KMS-11 (cell line): ENCODE results near the gene SYCP1.
"Not testable (repeated sequence)": the region's sequence is repeated elsewhere in the genome, so short reads cannot be mapped to it uniquely, and the experiment has no call there.

Source experiments
- H2AFZ ChIP-seq: fragments of 200-600 bp; sonication (generic); 2 replicates; pipeline ENCODE4 v1.6.1; 2016; ENCODE audit warnings: antibody characterized with exemption, mixed run types, low read depth
- H3K27ac ChIP-seq: fragments of 200-600 bp; sonication (generic); 2 replicates; pipeline ENCODE4 v1.6.1; 2016; ENCODE audit warnings: mild to moderate bottlenecking, mixed run types
- H3K27me3 ChIP-seq: fragments of 200-600 bp; sonication (generic); 2 replicates; pipeline ENCODE4 v1.6.1; 2017; ENCODE audit warnings: mild to moderate bottlenecking, low read depth, mixed run types, moderate library complexity; ENCODE audit not compliant: insufficient read depth
- H3K36me3 ChIP-seq: fragments of 200-600 bp; sonication (generic); 2 replicates; pipeline ENCODE4 v1.6.1; 2017; ENCODE audit warnings: mild to moderate bottlenecking, mixed run types; ENCODE audit not compliant: insufficient read depth
- H3K4me1 ChIP-seq: fragments of 200-600 bp; sonication (generic); 2 replicates; pipeline ENCODE4 v1.6.1; 2016; ENCODE audit warnings: mild to moderate bottlenecking, low read depth, mixed run types; ENCODE audit not compliant: poor library complexity, severe bottlenecking
- H3K4me2 ChIP-seq: fragments of 200-600 bp; sonication (generic); 2 replicates; pipeline ENCODE4 v1.7.0; 2016; ENCODE audit warnings: mild to moderate bottlenecking, mixed run types
- H3K4me3 ChIP-seq: fragments of 200-600 bp; sonication (generic); IDR thresholded peaks from 2 replicates; pipeline ENCODE4 v1.6.1; 2017; ENCODE audit warnings: low read depth, low read length, mixed read lengths; ENCODE audit not compliant: insufficient read depth
- H3K79me2 ChIP-seq: fragments of 200-600 bp; sonication (generic); 2 replicates; pipeline ENCODE4 v1.6.1; 2016; ENCODE audit warnings: low read depth, mixed run types; ENCODE audit not compliant: insufficient read depth
- H3K9ac ChIP-seq: fragments of 200-600 bp; sonication (generic); 2 replicates; pipeline ENCODE4 v1.6.1; 2016; ENCODE audit warnings: mild to moderate bottlenecking, mixed run types
- H4K20me1 ChIP-seq: fragments of 200-600 bp; sonication (generic); 2 replicates; pipeline ENCODE4 v1.6.1; 2016; ENCODE audit warnings: mild to moderate bottlenecking, mixed run types; ENCODE audit not compliant: insufficient read depth
- TF ChIP-seq, protein P1 (sequence below): fragments of 200-600 bp; sonication (generic); conservative IDR thresholded peaks from 2 replicates; pipeline ENCODE4 v1.6.1; 2017; ENCODE audit warnings: low read depth, mild to moderate bottlenecking, antibody characterized with exemption, low read length, moderate library complexity, mixed read lengths

SYCP1 gene

DNA sequence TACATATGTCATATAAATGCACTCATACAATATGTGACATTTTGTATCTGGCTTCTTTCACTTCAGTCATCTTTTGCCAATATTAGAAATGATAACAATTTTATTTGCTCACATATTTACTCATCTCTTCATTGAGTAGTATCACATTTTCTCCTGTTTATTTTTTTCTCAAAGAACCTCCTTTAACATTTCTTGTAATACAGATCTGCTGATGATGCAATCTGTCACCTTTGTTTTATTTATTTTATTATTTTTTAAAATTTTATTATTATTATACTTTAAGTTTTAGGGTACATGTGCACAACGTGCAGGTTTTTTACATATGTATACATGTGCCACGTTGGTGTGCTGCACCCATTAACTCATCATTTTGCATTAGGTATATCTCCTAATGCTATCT lies 159.1 kb downstream of the SYCP1 start:
- H3K4me3 ChIP-seq, result no peak overlapping the region
- TF ChIP-seq, protein P1, sequence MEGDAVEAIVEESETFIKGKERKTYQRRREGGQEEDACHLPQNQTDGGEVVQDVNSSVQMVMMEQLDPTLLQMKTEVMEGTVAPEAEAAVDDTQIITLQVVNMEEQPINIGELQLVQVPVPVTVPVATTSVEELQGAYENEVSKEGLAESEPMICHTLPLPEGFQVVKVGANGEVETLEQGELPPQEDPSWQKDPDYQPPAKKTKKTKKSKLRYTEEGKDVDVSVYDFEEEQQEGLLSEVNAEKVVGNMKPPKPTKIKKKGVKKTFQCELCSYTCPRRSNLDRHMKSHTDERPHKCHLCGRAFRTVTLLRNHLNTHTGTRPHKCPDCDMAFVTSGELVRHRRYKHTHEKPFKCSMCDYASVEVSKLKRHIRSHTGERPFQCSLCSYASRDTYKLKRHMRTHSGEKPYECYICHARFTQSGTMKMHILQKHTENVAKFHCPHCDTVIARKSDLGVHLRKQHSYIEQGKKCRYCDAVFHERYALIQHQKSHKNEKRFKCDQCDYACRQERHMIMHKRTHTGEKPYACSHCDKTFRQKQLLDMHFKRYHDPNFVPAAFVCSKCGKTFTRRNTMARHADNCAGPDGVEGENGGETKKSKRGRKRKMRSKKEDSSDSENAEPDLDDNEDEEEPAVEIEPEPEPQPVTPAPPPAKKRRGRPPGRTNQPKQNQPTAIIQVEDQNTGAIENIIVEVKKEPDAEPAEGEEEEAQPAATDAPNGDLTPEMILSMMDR, result no peak

DNA sequence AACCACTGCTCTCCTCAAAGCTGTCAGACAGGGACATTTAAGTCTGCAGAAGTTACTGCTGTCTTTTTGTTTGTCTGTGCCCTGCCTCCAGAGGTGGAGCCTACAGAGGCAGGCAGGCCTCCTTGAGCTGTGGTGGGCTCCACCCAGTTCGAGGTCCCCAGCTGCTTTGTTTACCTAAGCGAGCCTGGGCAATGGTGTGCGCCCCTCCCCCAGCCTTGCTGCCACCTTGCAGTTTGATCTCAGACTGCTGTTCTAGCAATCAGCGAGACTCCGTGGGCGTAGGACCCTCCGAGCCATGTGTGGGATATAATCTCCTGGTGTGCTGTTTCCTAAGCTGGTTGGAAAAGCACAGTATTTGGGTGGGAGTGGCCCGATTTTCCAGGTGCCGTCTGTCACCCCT lies 164.9 kb downstream of the SYCP1 start:
- not testable (repeated sequence) for H3K9ac ChIP-seq, H3K4me3 ChIP-seq, H3K79me2 ChIP-seq, H3K36me3 ChIP-seq, H3K4me1 ChIP-seq, H3K27me3 ChIP-seq, H3K27ac ChIP-seq, H4K20me1 ChIP-seq, H3K4me2 ChIP-seq, H2AFZ ChIP-seq

More for the DNA sequence above, 159.1 kb downstream of the SYCP1 start:
- Histone ChIP-seq H3K4me1 (no peaks in the 10 kb centered on the region), H3K4me2 (no peak overlapping the region), H4K20me1 (no peaks in the 10 kb centered on the region), H3K27ac (no peak overlapping the region), H3K79me2 (no peaks in the 10 kb centered on the region), H3K27me3 (no peaks in the 10 kb centered on the region), H3K36me3 (no peaks in the 10 kb centered on the region), H3K9ac (no peak overlapping the region), H2AFZ (no peak overlapping the region)

DNA sequence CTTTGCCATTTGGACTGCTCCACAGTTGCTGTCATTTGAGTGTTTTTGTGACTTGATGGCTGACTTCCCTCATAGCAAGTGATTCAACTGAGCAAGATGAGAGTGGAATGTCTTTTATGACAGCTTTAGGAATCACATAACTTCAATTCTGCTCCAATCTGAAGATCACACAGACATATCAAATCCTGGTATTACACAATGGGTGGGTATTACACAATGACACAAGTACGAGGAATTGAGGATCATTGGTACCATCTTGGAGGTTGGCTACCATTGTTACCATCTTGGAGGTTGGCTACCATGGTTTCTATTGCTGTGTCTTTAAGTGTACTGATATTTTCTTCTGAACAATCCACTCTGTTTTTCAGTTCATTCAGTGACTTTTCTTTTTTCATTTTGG lies 166.5 kb downstream of the SYCP1 start:
- Histone ChIP-seq H3K36me3 (no peaks in the 10 kb centered on the region), H4K20me1 (no peaks in the 10 kb centered on the region), H2AFZ (no peak overlapping the region), H3K79me2 (no peaks in the 10 kb centered on the region), H3K9ac (no peak overlapping the region), H3K4me1 (no peaks in the 10 kb centered on the region), H3K4me2 (no peak overlapping the region), H3K27ac (no peak overlapping the region), H3K27me3 (no peaks in the 10 kb centered on the region), H3K4me3 (no peak overlapping the region)
- TF ChIP-seq, protein P1, result no peak

DNA sequence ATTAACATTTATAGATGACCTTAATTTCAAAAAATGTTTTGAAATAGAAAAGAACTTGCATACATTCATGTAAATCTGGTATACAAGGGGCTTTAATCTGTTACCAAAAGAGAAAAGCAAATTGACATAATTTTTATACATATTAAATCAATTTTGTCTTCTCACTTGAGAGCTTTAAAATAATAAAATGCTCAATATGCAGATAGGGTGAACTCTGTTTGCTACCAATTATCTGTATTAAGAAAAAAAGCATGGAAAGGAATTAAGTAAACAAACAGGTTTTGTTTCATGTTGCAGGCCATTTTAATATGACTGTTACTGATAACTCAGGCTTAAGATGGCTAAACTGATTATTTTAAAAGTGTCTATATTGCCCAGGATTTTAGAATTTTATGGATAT lies 168.9 kb downstream of the SYCP1 start:
- no peak overlapping the region for H2AFZ ChIP-seq
- TF ChIP-seq, protein P1, result no peak
- H3K27ac ChIP-seq, result no peak overlapping the region
- H3K27me3 ChIP-seq, result no peaks in the 10 kb centered on the region
- H3K4me3 ChIP-seq, result no peak overlapping the region
- H3K9ac ChIP-seq, result no peak overlapping the region
- H3K4me1 ChIP-seq, result no peaks in the 10 kb centered on the region
- H4K20me1 ChIP-seq, result no peaks in the 10 kb centered on the region
- H3K79me2 ChIP-seq, result no peaks in the 10 kb centered on the region
- H3K4me2 ChIP-seq, result no peak overlapping the region
- H3K36me3 ChIP-seq, result no peaks in the 10 kb centered on the region

DNA sequence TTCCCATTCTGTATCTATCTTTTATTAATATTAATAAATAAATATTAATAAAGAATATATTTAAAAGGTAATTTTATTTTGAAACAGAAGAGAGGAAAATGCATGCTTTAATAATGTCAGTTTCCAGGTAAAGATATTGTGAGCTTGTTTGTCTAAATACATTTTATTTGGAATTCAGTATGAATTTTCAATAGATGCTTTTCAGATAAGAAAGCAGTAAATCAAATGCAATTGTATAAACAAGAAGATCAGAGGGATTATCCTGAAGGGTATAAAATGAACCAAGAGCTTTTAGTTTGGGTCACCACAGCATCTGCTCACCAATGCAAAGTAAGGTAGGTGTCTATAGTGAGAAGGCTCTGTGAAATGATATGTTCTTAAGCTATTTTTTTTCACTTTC lies 174.9 kb downstream of the SYCP1 start, which contains the start of gene TSHB:
TSS of gene TSHB (plus strand) at position 301 of the 400 bp plus-strand sequence. CDS start 3,537 bp downstream, outside the sequence.
- no peak within 1 kb of the TSS for H2AFZ ChIP-seq
- no peaks in the 10 kb centered on the region for H3K27me3 ChIP-seq
- TF ChIP-seq, protein P1, result no peak
- no peaks in the 10 kb centered on the region for H4K20me1 ChIP-seq
- H3K4me3 ChIP-seq, result no peak within 1 kb of the TSS
- H3K36me3 ChIP-seq, result no peaks in the 10 kb centered on the region
- H3K27ac ChIP-seq, result no peak within 1 kb of the TSS
- H3K9ac ChIP-seq, result no peak within 1 kb of the TSS
- no peak within 1 kb of the TSS for H3K4me2 ChIP-seq
- no peaks in the 10 kb centered on the region for H3K4me1 ChIP-seq
- H3K79me2 ChIP-seq, result no peaks in the 10 kb centered on the region
